ENCODE data around the gene CRIM1. TPM values are rescaled to one million over a fixed set of nuclear protein-coding genes. Genes with fewer than 3 reads are reported as not detected.
A peak's percentile ranks its signal among the peaks of the same experiment; 100 is the strongest.

Gene CRIM1
- total RNA-seq, 1 experiment from 2014 or later = 44.2 TPM

GRCh38 chr2:36482576-36483214 is 127.1 kb downstream of the CRIM1 start:
- DNase-seq (ENCODE audit: low read depth) = peak; percentile 57

- no peak for DNase-seq (ENCODE audit: low read depth)
These were observed 127.7 kb downstream of the CRIM1 start for GRCh38 chr2:36483290-36483689.

- no peak for DNase-seq (ENCODE audit: low read depth)
These were observed 128.9 kb downstream of the CRIM1 start for GRCh38 chr2:36484454-36484853.

- DNase-seq (ENCODE audit: low read depth) = peak; percentile 54
These were observed 129.9 kb downstream of the CRIM1 start for GRCh38 chr2:36485521-36485920.

- peak; percentile 69 for DNase-seq (ENCODE audit: low read depth)
These were observed 131.0 kb downstream of the CRIM1 start for GRCh38 chr2:36486521-36487044.

GRCh38 chr2:36487947-36488346 is 132.4 kb downstream of the CRIM1 start:
- no peak for DNase-seq (ENCODE audit: low read depth)

- DNase-seq (ENCODE audit: low read depth) = peak; percentile 79
These were observed 133.7 kb downstream of the CRIM1 start for GRCh38 chr2:36489281-36489680.

GRCh38 chr2:36490749-36491148 is 135.2 kb downstream of the CRIM1 start:
- DNase-seq (ENCODE audit: low read depth) = no peak

- DNase-seq (ENCODE audit: low read depth) = peak; percentile 19
These were observed 136.8 kb downstream of the CRIM1 start for GRCh38 chr2:36492216-36492945.

- DNase-seq (ENCODE audit: low read depth) = no peak
These were observed 137.7 kb downstream of the CRIM1 start for GRCh38 chr2:36493306-36493705.

GRCh38 chr2:36497570-36498163 is 142.1 kb downstream of the CRIM1 start:
- DNase-seq (ENCODE audit: low read depth) = no peak

- no peak for DNase-seq (ENCODE audit: low read depth)
These were observed 143.7 kb downstream of the CRIM1 start for GRCh38 chr2:36499128-36499820.

GRCh38 chr2:36500072-36500471 is 144.5 kb downstream of the CRIM1 start:
- DNase-seq (ENCODE audit: low read depth) = no peak

GRCh38 chr2:36502081-36502480 is 146.5 kb downstream of the CRIM1 start:
- DNase-seq (ENCODE audit: low read depth) = peak; percentile 62

GRCh38 chr2:36507408-36507812 is 151.8 kb downstream of the CRIM1 start:
- DNase-seq (ENCODE audit: low read depth) = peak; percentile 71

- DNase-seq (ENCODE audit: low read depth) = no peak
These were observed 153.5 kb downstream of the CRIM1 start for GRCh38 chr2:36509075-36509474.

GRCh38 chr2:36511858-36512603 is 156.5 kb downstream of the CRIM1 start:
- peak; percentile 77 for DNase-seq (ENCODE audit: low read depth)

- peak; percentile 84 for DNase-seq (ENCODE audit: low read depth)
These were observed 157.1 kb downstream of the CRIM1 start for GRCh38 chr2:36512705-36513104.

GRCh38 chr2:36513661-36514060 is 158.1 kb downstream of the CRIM1 start:
- no peak for DNase-seq (ENCODE audit: low read depth)

GRCh38 chr2:36515538-36515937 is 160.0 kb downstream of the CRIM1 start:
- DNase-seq (ENCODE audit: low read depth) = no peak

GRCh38 chr2:36516136-36516870 is 160.7 kb downstream of the CRIM1 start:
- DNase-seq (ENCODE audit: low read depth) = no peak

All from RPMI7951 (cell line).